Bronchial epithelial cell (primary cell): ENCODE results near the gene ANKRD6. TPM values are rescaled to one million over a fixed set of nuclear protein-coding genes. Genes with fewer than 3 reads are reported as not detected.

ENCODE experiments used
- DNase-seq: peaks from one replicate; pipeline ENCODE4 v3.0.0-alpha.2; 2010; ENCODE audit warnings: low read depth
- FAIRE-seq: peaks from 2 replicates; lab custom pipeline; 2011; peaks lifted over from hg19 to GRCh38; lab: Jason Lieb, UNC
- H3K27me3 ChIP-seq: 2 replicates; pipeline ENCODE4 v1.5.1; 2011; ENCODE audit warnings: low read length; ENCODE audit not compliant: control insufficient read depth, insufficient read depth
- H3K36me3 ChIP-seq: 2 replicates; pipeline ENCODE4 v1.5.1; 2011; ENCODE audit warnings: low read length; ENCODE audit not compliant: control insufficient read depth, insufficient read depth
- H3K4me3 ChIP-seq: 2 replicates; pipeline ENCODE4 v1.5.1; 2011; ENCODE audit warnings: mild to moderate bottlenecking, low read depth, low read length, control low read depth
- CTCF ChIP-seq: IDR thresholded peaks from 2 replicates; pipeline ENCODE4 v1.5.1; 2011; ENCODE audit warnings: mild to moderate bottlenecking, moderate library complexity, low read length, control low read depth, inconsistent platforms; ENCODE audit not compliant: insufficient read depth, severe bottlenecking
- total RNA-seq: library from RNA; depleted of rRNA; stranded (reverse); fragments of >200 nt; gene quantifications from 2 replicates; pipeline ENCODE4 v1.2.1, GENCODE V29; 2014

Gene ANKRD6
- total RNA-seq, 1 donor from 2014 or later: 6.1 TPM

- H3K4me3 ChIP-seq: no peak overlapping the region
- H3K27me3 ChIP-seq: peaks cover 2% of the 10 kb centered on the region
- DNase-seq: no peak
- no peaks in the 10 kb centered on the region for H3K36me3 ChIP-seq
- FAIRE-seq: no peak
- no peak for TF ChIP-seq CTCF
These were observed 32.0 kb upstream of the ANKRD6 start for GRCh38 chr6:89400912-89401399.

GRCh38 chr6:89402776-89403175, 30.2 kb upstream of the ANKRD6 start:
- TF ChIP-seq CTCF: no peak
- no peak for DNase-seq
- no peaks in the 10 kb centered on the region for H3K36me3 ChIP-seq
- FAIRE-seq: no peak
- H3K27me3 ChIP-seq: peaks cover 5% of the 10 kb centered on the region
- H3K4me3 ChIP-seq: no peak overlapping the region

GRCh38 chr6:89404512-89404911, 28.4 kb upstream of the ANKRD6 start:
- H3K36me3 ChIP-seq: no peaks in the 10 kb centered on the region
- no peak for TF ChIP-seq CTCF
- no peak for DNase-seq
- H3K4me3 ChIP-seq: no peak overlapping the region
- H3K27me3 ChIP-seq: peaks cover 5% of the 10 kb centered on the region
- no peak for FAIRE-seq

GRCh38 chr6:89406141-89406540, 26.8 kb upstream of the ANKRD6 start:
- no peak overlapping the region for H3K4me3 ChIP-seq
- FAIRE-seq (no peak), DNase-seq (no peak)
- H3K27me3 ChIP-seq: peaks cover 13% of the 10 kb centered on the region
- TF ChIP-seq CTCF: no peak
- H3K36me3 ChIP-seq: no peaks in the 10 kb centered on the region

- no peak for FAIRE-seq
These were observed 23.4 kb upstream of the ANKRD6 start for GRCh38 chr6:89409461-89410035.

More at GRCh38 chr6:89409461-89410035, 23.4 kb upstream of the ANKRD6 start:
- DNase-seq: no peak
- peaks cover 25% of the 10 kb centered on the region for H3K27me3 ChIP-seq
- no peak overlapping the region for H3K4me3 ChIP-seq
- H3K36me3 ChIP-seq: no peaks in the 10 kb centered on the region
- no peak for TF ChIP-seq CTCF
